ENCODE measurements around the gene CKB.

The CKB gene

GRCh38 chr14:103542605-103543088 is 20.0 kb upstream of the CKB start:
- no peak overlapping the region for H3K27ac ChIP-seq
- no peak overlapping the region for H3K9ac ChIP-seq (ENCODE audit: insufficient read length)
- DNase-seq (ENCODE audit: low read depth, low spot score): no peak

DNA sequence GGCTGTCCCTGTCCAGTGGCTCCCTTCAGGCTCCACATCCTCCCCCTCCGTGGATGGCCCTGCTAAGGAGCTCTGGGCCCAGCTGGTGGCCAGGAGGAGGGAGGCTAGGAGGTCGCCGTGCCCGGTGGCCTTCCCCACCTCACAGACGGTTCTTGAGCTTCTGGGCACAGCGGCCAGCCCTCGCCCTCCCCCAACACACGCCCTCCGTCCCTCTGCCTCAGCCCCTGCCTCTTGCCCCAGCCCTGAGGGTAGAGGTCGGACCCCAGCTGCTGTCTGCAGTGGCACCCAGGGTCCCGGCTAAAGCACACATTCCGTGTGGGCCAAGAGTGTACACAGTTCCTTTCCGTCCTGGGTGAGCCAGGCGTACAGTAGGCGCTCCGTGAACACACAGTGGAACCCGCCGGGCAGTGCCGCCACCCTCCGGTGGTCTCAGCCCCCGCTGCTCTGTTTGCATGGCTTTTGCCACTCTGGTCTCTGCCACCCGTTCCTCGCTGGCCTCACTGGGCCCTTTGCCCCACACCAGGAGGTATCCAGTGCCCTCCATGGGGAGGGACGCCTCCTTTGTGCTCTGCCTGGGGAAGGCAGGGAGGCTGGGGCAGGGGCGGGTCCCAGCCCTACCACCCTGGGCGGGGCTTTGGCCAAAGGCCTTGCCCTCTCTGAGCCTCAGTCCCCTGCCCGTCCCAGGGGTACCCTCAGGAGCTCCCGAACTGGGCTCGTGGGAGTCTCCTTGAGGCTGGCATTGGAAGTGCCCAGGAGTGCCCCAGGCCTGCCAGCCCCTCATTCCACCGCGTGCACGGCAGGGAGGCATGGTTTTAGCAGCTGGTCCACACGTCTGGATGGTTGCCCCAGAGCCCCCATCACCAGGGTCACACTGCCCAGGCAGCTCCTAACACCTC is 19.3 kb upstream of the CKB start:
- no peak overlapping the region for H3K27ac ChIP-seq
- H3K36me3 ChIP-seq (ENCODE audit: insufficient read depth, low read length): no peaks in the 10 kb centered on the region
- no peaks in the 10 kb centered on the region for H3K9me3 ChIP-seq (ENCODE audit: low read depth, low read length)
- TF ChIP-seq POLR2AphosphoS5 (IDR thresholded peaks at IDR 0.05; ENCODE audit: borderline replicate concordance, low read depth, low read length): no peak
- TF ChIP-seq EZH2 (IDR thresholded peaks at IDR 0.05): no peak
- no peak for TF ChIP-seq FOXP2 (optimal IDR thresholded peaks at IDR 0.05; ENCODE audit: control extremely low read depth, extremely low read length, insufficient read depth)
- H3K9ac ChIP-seq (ENCODE audit: insufficient read length): no peak overlapping the region
- DNase-seq (ENCODE audit: low read depth, low spot score): no peak
- H3K4me3 ChIP-seq: no peak overlapping the region

More at GRCh38 chr14:103542605-103543088, 20.0 kb upstream of the CKB start:
- TF ChIP-seq POLR2AphosphoS5 (IDR thresholded peaks at IDR 0.05; ENCODE audit: borderline replicate concordance, low read depth, low read length) (no peak), EZH2 (IDR thresholded peaks at IDR 0.05) (no peak), FOXP2 (optimal IDR thresholded peaks at IDR 0.05; ENCODE audit: control extremely low read depth, extremely low read length, insufficient read depth) (no peak)
- Histone ChIP-seq H3K36me3 (ENCODE audit: insufficient read depth, low read length) (no peaks in the 10 kb centered on the region), H3K4me3 (no peak overlapping the region), H3K9me3 (ENCODE audit: low read depth, low read length) (no peaks in the 10 kb centered on the region)

- H3K4me3 ChIP-seq: no peak overlapping the region
- TF ChIP-seq FOXP2 (optimal IDR thresholded peaks at IDR 0.05; ENCODE audit: control extremely low read depth, extremely low read length, insufficient read depth): no peak
- no peak for TF ChIP-seq POLR2AphosphoS5 (IDR thresholded peaks at IDR 0.05; ENCODE audit: borderline replicate concordance, low read depth, low read length)
- DNase-seq (ENCODE audit: low read depth, low spot score): no peak
- H3K9me3 ChIP-seq (ENCODE audit: low read depth, low read length): no peaks in the 10 kb centered on the region
- H3K27ac ChIP-seq: peak overlapping the region; percentile 64; the same call in 1 of the 2 replicates
- H3K36me3 ChIP-seq (ENCODE audit: insufficient read depth, low read length): no peaks in the 10 kb centered on the region
- no peak overlapping the region for H3K9ac ChIP-seq (ENCODE audit: insufficient read length)
Measured at GRCh38 chr14:103540821-103541708, 18.4 kb upstream of the CKB start.

GRCh38 chr14:103539056-103539825 is 16.6 kb upstream of the CKB start:
- no peak for TF ChIP-seq EZH2 (IDR thresholded peaks at IDR 0.05)
- no peak for TF ChIP-seq FOXP2 (optimal IDR thresholded peaks at IDR 0.05; ENCODE audit: control extremely low read depth, extremely low read length, insufficient read depth)
- Histone ChIP-seq H3K9ac (ENCODE audit: insufficient read length) (no peak overlapping the region), H3K9me3 (ENCODE audit: low read depth, low read length) (no peaks in the 10 kb centered on the region), H3K27ac (no peak overlapping the region), H3K4me3 (no peak overlapping the region), H3K36me3 (ENCODE audit: insufficient read depth, low read length) (no peaks in the 10 kb centered on the region; the same call in 1 of the 2 replicates)
- no peak for DNase-seq (ENCODE audit: low read depth, low spot score)

DNA sequence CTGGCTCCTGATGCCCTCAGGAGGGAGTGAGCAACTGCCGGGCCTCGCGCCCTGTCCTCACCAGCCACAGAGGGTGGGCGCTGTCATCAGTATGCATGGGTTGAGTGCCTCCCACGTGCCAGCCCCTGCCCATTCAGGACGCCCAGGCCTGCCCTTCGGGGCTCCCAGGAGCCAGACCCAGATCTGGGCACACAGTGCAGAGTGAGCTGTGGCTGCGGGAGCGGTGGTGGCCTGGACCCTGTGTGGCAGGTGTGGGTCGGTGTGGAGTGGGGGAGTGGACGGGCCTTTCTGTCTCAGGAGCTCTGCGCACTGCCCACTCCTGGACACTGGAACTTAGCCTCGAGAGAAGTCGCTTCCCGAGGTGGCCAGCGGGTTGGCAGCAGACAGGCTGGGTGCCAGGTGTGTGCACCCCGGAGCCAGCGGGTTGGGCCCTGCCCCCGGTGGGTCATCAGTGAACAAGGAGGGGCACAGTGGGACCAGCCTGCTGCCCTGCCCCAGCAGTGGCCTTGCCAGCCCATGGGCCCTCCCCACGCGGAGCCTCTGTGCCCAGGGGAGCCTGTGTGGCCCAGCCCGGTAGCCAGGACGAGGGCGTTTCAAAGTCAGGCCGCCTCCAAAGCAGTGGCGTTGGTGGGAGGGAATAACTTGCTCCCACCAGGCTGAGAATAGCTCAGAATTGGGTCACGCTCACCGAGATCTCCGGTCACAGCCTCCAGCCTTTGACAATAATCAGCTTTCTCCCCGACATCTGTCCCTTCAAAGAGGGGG is 15.8 kb upstream of the CKB start:
- no peak for TF ChIP-seq POLR2AphosphoS5 (IDR thresholded peaks at IDR 0.05; ENCODE audit: borderline replicate concordance, low read depth, low read length)
- no peak for TF ChIP-seq FOXP2 (optimal IDR thresholded peaks at IDR 0.05; ENCODE audit: control extremely low read depth, extremely low read length, insufficient read depth)
- Histone ChIP-seq H3K36me3 (ENCODE audit: insufficient read depth, low read length) (no peaks in the 10 kb centered on the region; the same call in 1 of the 2 replicates), H3K9ac (ENCODE audit: insufficient read length) (no peak overlapping the region), H3K4me3 (no peak overlapping the region), H3K27ac (no peak overlapping the region), H3K9me3 (ENCODE audit: low read depth, low read length) (no peaks in the 10 kb centered on the region)
- no peak for DNase-seq (ENCODE audit: low read depth, low spot score)

- 0 out of 2 replicates have a peak overlapping the region, but pooled peaks have one; percentile 19 for H3K27ac ChIP-seq
- H3K9ac ChIP-seq (ENCODE audit: insufficient read length): no peak overlapping the region
- no peaks in the 10 kb centered on the region for H3K9me3 ChIP-seq (ENCODE audit: low read depth, low read length)
- H3K4me3 ChIP-seq: no peak overlapping the region
- no peak for TF ChIP-seq POLR2AphosphoS5 (IDR thresholded peaks at IDR 0.05; ENCODE audit: borderline replicate concordance, low read depth, low read length)
- TF ChIP-seq FOXP2 (optimal IDR thresholded peaks at IDR 0.05; ENCODE audit: control extremely low read depth, extremely low read length, insufficient read depth): no peak
- TF ChIP-seq EZH2 (IDR thresholded peaks at IDR 0.05): no peak
- no peak for DNase-seq (ENCODE audit: low read depth, low spot score)
- no peaks in the 10 kb centered on the region; the same call in 1 of the 2 replicates for H3K36me3 ChIP-seq (ENCODE audit: insufficient read depth, low read length)
Measured at GRCh38 chr14:103537175-103537990, 14.8 kb upstream of the CKB start.

Measured in SK-N-MC (cell line).